ENCODE measurements around the gene CHI3L2.

DNA sequence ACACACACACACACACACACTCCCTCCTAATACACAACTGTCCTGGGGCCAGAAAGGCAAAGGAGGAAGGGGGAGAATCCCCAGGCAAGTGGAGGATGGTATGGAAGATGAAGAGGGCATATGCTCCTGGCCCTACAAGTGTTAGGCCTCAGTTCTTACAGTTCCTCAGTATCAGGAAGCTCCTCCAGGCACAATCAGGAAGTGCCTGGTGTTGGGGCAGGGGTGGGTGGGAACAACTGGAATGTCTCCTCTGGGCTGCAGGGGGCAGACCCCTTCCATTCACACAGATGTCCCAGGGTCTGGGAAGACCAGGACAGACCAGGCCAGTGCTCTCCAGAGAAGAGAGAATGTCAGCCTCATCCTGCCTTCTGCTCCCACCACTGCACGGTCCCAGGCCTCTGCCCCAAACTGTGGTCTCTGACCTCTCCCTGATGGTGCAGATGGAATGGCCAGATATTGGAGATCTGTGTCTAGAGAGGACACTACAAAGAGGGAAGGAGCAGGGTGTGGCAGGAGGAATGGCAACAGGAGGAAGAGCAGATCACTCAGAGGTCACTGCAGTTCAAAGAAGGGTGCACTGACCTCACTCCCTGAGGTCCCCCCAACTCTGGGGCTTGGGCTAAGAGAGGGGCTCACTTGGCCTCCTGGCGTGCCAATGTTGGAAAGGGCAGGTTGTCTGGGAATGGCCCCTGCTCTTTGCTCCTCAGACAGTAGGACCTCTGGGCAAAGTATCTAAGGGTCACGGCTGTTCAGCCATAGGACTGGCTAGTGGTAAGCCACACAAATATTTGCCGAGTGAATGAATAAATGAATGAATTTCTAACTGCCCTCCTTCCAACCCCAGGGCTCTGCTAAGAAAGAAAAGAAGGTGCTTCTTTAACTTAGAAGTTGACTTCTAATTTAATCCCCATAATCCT lies 24.5 kb upstream of the CHI3L2 start:
- TF ChIP-seq, protein P1, sequence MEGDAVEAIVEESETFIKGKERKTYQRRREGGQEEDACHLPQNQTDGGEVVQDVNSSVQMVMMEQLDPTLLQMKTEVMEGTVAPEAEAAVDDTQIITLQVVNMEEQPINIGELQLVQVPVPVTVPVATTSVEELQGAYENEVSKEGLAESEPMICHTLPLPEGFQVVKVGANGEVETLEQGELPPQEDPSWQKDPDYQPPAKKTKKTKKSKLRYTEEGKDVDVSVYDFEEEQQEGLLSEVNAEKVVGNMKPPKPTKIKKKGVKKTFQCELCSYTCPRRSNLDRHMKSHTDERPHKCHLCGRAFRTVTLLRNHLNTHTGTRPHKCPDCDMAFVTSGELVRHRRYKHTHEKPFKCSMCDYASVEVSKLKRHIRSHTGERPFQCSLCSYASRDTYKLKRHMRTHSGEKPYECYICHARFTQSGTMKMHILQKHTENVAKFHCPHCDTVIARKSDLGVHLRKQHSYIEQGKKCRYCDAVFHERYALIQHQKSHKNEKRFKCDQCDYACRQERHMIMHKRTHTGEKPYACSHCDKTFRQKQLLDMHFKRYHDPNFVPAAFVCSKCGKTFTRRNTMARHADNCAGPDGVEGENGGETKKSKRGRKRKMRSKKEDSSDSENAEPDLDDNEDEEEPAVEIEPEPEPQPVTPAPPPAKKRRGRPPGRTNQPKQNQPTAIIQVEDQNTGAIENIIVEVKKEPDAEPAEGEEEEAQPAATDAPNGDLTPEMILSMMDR (IDR thresholded peaks at IDR 0.05 in 8 of 11, conservative IDR thresholded peaks at IDR 0.05 in 3 of 11) = no peak
- TF ChIP-seq POLR2AphosphoS5 (IDR thresholded peaks at IDR 0.05) = peak in 1 of 3 donors; percentile 24

Data from spleen (tissue), 7 donors.